GM12865 (cell line): ENCODE data around the gene ERFL.

Experiments
- DNase-seq: peaks from one replicate; pipeline ENCODE4 v3.0.0; 2010; ENCODE audit warnings: low read depth
- H3K4me3 ChIP-seq: 2 replicates; pipeline ENCODE4 v1.5.1; 2011; ENCODE audit warnings: mild to moderate bottlenecking, low read depth, low read length, control low read depth
- TF ChIP-seq, protein P1 (sequence below): IDR thresholded peaks from 2 replicates; pipeline ENCODE4 v1.5.1; 2011; ENCODE audit warnings: low read length, control low read depth, low read depth, inconsistent platforms; ENCODE audit not compliant: insufficient read depth; ENCODE audit errors: missing control alignments

Gene ERFL

DNA sequence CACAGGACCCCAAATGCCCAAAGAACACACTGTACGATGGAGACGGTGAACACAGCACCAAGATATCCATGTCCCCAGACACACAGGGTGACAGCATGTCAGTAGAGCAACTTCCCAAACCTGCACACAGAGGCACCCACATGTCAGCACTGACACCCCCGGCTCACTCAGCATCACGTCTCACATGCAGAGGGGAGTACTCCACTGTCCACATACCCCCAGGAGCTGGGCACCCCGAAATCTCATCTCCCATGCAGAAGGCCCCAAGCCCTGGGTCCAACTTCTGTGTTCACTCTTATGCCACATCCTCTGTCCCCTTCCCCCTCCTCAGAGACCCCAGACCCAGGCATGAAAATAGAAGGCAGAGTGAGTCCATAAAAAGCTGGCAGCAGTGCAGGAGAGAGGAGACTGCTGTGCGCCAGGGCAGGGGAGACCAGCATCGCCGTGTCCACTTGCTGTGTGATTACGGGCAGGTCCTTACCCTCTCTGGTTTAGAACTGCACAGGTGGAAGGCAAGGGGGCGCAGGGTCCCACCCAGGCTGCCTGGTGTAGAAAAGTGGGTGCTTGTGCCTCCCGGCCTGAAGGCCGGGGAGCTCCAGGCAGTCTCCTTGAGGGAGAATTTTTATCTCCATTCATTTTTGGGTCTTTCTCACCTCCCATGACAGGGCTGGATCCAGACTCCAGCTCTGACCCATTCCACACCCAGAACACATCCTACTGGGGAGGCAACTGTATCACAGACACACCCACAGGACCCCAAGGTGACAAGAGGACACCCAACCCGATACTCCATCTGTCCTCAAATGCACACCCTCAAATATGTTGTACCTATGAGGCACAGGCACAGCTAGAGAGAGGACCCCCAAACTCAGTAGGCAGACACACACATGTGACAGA lies 17.0 kb downstream of the ERFL start:
- H3K4me3 ChIP-seq, result no peak overlapping the region
- peak; percentile 30 for DNase-seq
- TF ChIP-seq, protein P1, sequence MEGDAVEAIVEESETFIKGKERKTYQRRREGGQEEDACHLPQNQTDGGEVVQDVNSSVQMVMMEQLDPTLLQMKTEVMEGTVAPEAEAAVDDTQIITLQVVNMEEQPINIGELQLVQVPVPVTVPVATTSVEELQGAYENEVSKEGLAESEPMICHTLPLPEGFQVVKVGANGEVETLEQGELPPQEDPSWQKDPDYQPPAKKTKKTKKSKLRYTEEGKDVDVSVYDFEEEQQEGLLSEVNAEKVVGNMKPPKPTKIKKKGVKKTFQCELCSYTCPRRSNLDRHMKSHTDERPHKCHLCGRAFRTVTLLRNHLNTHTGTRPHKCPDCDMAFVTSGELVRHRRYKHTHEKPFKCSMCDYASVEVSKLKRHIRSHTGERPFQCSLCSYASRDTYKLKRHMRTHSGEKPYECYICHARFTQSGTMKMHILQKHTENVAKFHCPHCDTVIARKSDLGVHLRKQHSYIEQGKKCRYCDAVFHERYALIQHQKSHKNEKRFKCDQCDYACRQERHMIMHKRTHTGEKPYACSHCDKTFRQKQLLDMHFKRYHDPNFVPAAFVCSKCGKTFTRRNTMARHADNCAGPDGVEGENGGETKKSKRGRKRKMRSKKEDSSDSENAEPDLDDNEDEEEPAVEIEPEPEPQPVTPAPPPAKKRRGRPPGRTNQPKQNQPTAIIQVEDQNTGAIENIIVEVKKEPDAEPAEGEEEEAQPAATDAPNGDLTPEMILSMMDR, result no peak

DNA sequence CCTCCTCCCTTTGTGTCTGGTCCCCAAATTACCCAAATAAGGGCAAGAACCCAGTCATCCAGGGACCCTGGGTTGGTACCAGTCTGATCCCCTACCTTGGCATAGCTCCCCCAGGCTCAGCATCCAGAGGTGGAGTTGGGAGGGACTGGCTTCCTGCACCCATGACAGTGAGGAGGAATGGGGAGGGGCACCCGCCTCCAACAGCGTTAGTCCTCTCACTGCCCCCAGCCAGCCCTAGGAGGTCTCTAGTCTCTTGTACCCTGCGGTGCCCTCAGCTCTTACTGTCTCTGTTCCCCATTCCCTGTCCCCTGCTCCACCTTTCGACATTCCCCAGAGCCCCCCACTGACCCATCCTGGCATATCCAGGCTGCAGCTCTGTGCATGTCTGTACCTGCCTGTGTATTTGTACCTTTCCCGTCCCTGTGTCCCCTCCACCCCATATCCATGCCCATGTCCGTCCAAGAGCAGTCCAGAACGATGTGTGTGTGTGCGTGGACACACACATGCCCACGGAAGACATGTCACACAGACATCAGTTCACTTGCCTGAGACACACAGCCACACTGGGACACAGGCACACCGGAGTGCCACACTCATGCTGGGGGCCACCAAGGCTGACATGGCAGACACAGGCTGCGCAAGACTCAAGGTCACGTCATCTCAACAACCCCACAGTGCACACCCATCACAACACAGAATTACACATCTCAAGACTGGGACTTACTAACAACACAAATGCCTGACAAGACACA lies 17.8 kb downstream of the ERFL start:
- no peak overlapping the region for H3K4me3 ChIP-seq
- DNase-seq, result no peak
- TF ChIP-seq, protein P1, result no peak

DNA sequence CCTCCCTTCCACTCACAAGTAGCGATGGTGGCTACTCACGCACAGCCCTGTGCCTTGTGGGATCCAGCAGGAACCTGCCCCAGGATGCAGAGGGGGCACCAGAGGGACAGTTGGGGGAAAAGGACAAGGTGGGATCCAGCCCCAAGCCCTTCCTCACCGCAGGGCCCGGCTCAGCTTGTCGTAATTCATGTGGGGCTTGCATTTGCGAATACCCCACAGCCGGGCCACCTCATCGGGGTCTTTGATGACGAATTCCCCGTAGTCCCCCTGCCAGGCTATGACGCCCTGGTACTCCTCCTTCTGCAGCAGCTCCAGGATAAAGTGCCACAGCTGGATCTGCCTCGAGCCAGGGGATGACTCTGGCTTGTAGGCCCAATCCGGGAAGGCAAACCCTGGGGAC lies 18.5 kb downstream of the ERFL start:
- no peak overlapping the region for H3K4me3 ChIP-seq
- TF ChIP-seq, protein P1, result no peak
- no peak for DNase-seq

DNA sequence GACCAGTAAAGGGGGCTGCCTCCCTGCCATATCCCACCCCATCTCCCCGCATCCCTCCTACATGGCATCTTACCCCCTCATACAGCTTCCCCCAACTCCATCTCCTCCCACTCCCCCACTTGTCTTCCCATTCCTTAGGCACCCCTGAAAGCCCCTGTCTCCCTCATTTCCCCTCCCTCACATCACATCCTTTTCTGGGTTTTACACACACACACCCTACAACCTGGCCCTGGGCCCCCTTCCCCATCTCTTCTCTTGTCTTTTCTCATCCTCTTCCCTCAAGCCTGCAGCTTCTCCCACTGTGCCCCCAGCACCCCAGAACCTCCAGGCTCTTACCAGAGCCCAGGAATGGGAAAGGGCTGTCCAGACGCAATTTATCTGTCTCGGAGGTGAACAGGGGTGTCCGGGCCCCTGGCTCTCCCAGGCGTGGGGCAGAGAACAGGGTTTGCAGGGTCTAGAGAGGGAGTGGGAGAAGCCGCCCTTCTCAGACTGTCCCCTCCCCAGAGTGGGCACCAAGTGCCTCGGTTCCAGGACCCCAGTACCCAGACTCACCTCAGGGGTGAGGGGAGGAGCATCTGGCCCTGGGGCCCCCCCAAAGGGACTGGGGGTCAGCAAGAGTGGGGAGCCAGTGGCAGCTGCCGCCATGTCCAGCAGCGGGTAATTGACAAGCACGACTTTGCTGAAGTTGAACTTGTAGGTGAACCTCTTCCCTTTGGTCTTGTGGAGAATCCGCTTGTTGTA lies 19.4 kb downstream of the ERFL start:
- TF ChIP-seq, protein P1, result no peak
- no peak overlapping the region for H3K4me3 ChIP-seq
- no peak for DNase-seq

DNA sequence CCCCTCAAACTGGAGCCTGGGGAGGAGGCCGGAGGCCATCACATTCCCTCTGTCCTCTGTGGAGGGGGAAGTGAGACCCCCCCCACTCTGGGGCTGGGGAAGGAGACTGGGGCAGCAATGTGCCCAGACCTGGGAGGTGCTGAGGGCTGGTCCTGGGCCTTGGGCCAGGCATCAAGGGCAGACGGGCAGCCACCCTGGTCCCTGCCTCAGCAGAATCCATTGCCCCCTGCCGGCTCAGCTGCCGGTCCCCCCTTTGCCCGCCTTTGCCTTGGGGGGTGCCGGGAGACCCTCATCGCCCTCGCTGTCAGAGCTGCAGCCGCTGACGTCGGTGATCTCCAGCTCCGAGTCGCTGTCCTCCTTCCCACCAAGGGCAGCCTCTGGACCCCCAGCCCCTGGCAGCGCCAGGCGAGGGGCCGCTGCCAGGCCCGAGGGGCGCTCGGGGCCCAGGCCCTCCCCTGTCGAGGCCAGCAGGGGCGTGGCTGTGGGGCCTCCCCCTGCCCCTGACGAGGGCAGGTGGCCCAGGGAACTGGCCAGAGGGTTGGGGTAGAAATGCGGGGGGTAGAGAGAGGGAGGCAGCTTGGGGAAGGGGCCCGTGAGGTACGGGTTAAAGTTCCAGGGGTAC lies 20.1 kb downstream of the ERFL start:
- no peak for DNase-seq
- H3K4me3 ChIP-seq, result no peak overlapping the region
- TF ChIP-seq, protein P1, result no peak

DNA sequence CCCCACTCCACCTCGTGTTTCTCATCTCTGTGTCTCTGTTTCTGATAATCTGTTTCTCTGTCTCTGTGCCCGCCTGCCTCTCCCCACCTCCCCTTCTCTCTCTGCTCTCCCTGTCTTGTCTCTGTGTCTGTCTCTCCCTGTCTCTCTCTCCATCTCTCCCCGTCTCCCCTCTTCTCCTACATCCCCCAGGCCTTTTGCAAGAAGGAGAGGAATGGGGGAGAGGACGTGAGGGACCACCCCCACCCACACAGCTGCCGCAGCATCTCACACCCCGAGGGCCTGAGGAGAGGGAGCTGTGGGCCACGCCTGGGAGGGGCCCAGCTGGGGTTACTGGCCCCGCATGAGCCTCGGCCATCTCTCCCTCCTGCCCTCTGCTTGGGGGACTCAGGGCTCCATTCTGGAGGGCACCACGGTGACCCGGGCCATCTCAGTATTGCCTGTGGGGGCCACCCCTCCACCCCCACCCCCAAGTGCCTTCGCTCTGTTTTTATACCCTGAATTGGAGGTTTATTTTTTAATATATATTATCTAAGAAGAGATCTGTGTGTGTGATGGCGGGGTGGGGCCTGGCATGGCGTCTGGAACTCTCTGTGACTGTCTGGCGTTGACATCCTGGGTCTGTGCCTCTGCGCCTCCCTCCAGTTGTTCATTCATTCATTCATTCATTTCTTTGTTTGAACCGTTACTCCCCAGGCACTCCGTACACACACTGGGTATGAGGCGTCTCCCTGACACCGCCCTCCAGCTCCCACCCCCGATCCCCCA lies 21.2 kb downstream of the ERFL start:
- DNase-seq, result no peak
- no peak overlapping the region for H3K4me3 ChIP-seq
- TF ChIP-seq, protein P1, result no peak
